Epithelial cell of esophagus (primary cell): ENCODE measurements around the gene TAAR6.
"Not testable (repeated sequence)": the region's sequence is repeated elsewhere in the genome, so short reads cannot be mapped to it uniquely, and the experiment has no call there.

Experiments
- DNase-seq: peaks from one replicate; pipeline ENCODE4 v3.0.0; 2010; ENCODE audit warnings: low read depth
- H3K4me3 ChIP-seq: 2 replicates; pipeline ENCODE4 v1.5.1; 2011; ENCODE audit warnings: mild to moderate bottlenecking, low read length, control low read depth
- CTCF ChIP-seq: IDR thresholded peaks from 2 replicates; pipeline ENCODE4 v1.5.1; 2011; ENCODE audit warnings: low read depth, mild to moderate bottlenecking, low read length, control low read depth, inconsistent platforms; ENCODE audit not compliant: insufficient read depth; ENCODE audit errors: missing control alignments

The TAAR6 gene

GRCh38 chr6:132537145-132537544 lies 33.0 kb upstream of the TAAR6 start:
- no peak for TF ChIP-seq CTCF
- no peak for DNase-seq
- no peak overlapping the region for H3K4me3 ChIP-seq

- no peak for DNase-seq
Observed at GRCh38 chr6:132537977-132538376, 32.1 kb upstream of the TAAR6 start, which contains the start of gene TAAR9. Gene TAAR9, plus strand, starts transcription at chr6:132538277. Its CDS starts 13 bp downstream, at chr6:132538290.

GRCh38 chr6:132544826-132545225 lies 25.3 kb upstream of the TAAR6 start:
- no peak for TF ChIP-seq CTCF
- DNase-seq, result no peak
- H3K4me3 ChIP-seq, result no peak overlapping the region

More at GRCh38 chr6:132537977-132538376, 32.1 kb upstream of the TAAR6 start, which contains the start of gene TAAR9:
- H3K4me3 ChIP-seq, result no peak within 1 kb of the TSS
- no peak for TF ChIP-seq CTCF

DNA sequence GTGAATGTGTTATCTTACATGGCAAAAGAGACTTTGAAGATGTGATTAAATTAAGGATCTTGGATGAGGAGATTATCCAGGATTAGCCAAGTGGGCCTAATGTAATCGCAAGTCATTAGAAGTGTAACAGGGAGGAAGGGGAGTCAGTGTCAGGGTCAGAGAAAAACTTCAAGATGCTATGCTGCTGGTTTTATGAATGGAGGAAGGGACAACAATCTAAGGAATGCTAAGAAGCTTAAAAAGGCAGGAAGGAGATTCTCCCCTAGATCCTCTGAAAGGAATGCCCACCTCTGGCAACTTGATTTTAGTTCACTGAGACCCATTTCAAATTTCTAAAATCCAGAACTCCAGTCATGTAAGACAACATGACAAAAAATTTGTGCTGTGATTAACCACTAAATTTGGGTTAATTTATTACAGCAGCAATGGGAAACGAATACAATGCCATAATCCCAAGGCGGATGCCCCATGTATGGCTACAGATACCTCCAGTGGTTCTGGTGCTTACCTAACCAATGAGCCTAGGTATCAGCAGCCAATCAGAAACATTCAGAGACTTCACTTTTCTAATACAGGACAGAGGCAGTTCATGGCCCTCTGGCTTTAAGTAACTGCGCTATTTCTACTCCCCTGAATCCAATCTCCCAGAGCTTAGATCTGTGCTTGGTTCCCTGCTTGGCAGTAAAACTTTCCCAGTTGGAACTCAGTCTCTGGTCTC lies 21.2 kb upstream of the TAAR6 start:
- no peak overlapping the region for H3K4me3 ChIP-seq
- DNase-seq, result no peak
- no peak for TF ChIP-seq CTCF

DNA sequence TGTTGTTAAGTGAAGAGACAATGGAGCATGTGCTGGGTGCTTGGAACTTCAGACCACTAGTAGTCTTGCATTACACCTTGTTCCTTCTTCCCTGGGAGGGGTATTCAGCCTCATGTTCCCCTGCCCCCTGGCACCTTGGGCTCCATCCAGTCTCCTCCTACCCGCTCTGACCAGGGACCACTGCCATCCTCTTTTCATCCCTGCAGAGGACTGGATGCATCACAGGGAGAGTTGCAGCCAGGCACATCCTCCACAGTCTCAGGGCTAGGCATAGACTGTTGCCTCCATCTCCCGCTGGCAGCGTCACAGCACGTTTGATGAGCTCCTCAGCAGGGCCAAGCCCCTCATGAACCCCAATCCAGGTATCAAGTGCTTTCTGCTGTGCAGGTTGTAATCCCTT lies 18.9 kb upstream of the TAAR6 start:
- TF ChIP-seq CTCF, result no peak
- no peak overlapping the region for H3K4me3 ChIP-seq
- DNase-seq, result no peak

GRCh38 chr6:132552372-132552771 lies 17.8 kb upstream of the TAAR6 start, which contains the start of gene TAAR8:
Gene TAAR8, plus strand, starts transcription at chr6:132552672. Its CDS starts 21 bp downstream, at chr6:132552693.
- no peak for TF ChIP-seq CTCF
- no peak within 1 kb of the TSS for H3K4me3 ChIP-seq
- DNase-seq, result no peak

DNA sequence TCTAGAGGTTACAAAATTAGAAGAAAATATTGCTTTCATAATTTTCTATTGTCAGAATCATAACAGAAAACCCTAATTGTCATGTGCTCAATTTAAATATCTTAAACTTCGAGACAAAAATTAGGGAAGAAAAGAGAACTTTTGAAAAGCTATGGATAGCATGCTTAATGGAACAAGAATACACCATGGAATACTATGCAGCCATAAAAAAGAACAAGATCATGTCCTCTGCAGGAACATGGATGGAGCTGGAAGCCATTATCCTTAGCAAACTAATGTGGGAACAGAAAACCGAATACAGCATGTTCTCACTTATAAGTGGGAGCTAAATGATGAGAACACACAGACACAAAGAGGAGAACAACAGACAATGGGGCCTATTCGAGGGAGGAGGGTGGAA lies 10.0 kb upstream of the TAAR6 start:
- H3K4me3 ChIP-seq, DNase-seq: not testable (repeated sequence)
